ENCODE measurements around the gene HOXA5.

GRCh38 chr7:27142580-27143022 lies 880 bp downstream of the HOXA5 start:
- TF ChIP-seq CTCF (IDR thresholded peaks at IDR 0.05) (no peak), POLR2A (IDR thresholded peaks at IDR 0.05) (no peak)
